CD4-positive, alpha-beta T cell treated with Interleukin-4 for 4 hours (primary cell): Measurements from ENCODE around the gene PCDH17.

Source experiments
- DNase-seq: peaks from one replicate; pipeline ENCODE4 v3.0.0-alpha.2; 2020

The PCDH17 gene

DNA sequence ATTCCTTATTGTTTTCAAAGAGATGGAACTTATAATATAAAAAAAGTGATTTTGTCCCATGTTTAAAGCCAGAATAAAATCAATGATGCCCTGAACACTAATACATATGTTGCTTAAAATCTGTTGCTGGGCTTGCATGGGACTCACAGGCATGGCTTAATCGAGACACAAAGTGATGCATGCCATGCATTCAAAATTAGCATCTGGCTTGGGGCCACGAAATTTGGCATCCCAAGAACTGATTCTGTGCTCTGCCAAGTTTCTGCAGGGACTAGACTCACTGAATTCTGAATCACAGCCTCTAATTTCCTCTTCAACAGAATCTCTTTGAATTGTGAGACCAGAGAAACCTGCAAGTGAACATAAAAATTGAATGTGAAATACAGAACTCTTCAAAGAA is 109.2 kb downstream of the PCDH17 start:
- DNase-seq: no peak

DNA sequence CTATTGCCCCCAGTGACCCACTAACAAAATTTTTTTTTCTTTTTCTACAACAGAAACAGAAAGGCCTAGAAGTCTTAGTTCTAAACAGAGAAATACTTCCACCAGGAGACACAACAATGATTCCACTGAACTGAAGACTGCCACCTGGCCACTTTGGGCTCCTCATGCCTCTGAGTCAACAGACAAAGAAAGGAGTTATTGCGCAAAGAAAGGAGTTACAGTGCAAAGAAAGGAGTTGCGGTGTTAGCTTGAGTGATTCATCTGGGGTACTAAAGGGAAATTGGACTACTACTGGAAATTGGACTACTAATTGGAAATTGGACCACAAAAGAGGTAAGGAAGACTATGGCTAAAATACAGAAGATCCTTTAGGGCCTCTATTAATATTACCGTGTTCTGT is 116.6 kb downstream of the PCDH17 start:
- no peak for DNase-seq

DNA sequence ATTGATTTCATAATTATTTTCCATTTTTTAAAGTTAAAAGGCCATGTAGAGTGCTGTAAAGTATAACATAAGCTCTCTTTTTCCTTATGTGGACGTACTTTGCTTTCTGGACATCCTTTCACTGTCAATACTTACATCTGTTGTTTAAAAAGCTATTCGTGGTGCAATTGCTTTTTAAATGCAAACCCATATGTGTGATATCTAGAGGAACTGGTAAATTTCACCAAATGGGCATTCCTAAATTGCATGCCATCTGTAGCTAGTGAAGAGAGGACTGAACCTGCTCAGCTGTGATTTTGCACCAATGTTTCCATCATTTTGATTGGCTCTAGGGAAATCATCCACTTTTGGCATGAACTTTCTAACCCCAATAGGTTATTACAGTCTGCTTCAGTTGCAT is 129.4 kb downstream of the PCDH17 start:
- no peak for DNase-seq

DNA sequence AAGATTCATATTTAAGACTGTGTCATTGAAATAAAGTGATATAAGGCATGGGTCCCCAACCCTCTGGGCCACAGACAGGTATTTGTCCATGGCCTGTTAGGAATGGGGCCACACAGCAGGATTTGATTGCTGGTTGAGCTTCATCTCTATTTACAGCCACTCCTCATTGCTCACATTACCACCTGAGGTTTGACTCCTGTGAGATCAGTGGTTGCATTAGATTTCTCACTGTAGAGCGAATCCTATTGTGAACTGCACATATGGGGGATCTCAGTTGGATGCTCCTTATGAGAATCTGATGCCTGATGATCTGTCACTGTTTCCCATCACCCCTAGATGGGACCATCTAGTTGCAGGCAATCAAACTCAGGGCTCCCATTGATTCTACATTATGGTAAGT is 132.1 kb downstream of the PCDH17 start:
- no peak for DNase-seq
